Natural killer cell treated with Interleukin-12 subunit alpha and Interleukin-12 subunit beta and Interleukin-15 and Interleukin-18, amount 100 ng/mL, for 72 hours (primary cell): ENCODE data around the gene GBA3. TPM values are rescaled to one million over a fixed set of nuclear protein-coding genes. Genes with fewer than 3 reads are reported as not detected.

Source experiments
- ATAC-seq, 2 donors: fragments of 150-1000 bp; cut with Tn5 transposase in 1 of 2; sonication (Bioruptor Pico), chemical (Tn5 transposase) in 1 of 2; 2 replicates each; pipeline ENCODE4 v1.10.0; 2021
- DNase-seq: peaks from one replicate; pipeline ENCODE4 v3.0.0; 2022; ENCODE audit warnings: low spot score
- H3K27ac Mint-ChIP-seq, 2 donors: 1 replicate in 1 of 2; 2 replicates in 1 of 2; pipeline ENCODE4 v1.8.0; 2022; ENCODE audit warnings: mixed read lengths in 2 of 2, mild to moderate bottlenecking in 1 of 2, moderate library complexity in 1 of 2
- H3K27me3 Mint-ChIP-seq, 2 donors: 1 replicate in 1 of 2; 2 replicates in 1 of 2; pipeline ENCODE4 v1.8.0; 2022; ENCODE audit warnings: mixed read lengths in 2 of 2
- H3K36me3 Mint-ChIP-seq: one replicate; pipeline ENCODE4 v1.8.0; 2022; ENCODE audit warnings: mixed read lengths
- H3K4me1 Mint-ChIP-seq, 2 donors: 1 replicate in 1 of 2; 2 replicates in 1 of 2; pipeline ENCODE4 v1.8.0; 2022; ENCODE audit warnings: low read depth in 2 of 2, mixed read lengths in 2 of 2, mild to moderate bottlenecking in 1 of 2
- H3K4me3 Mint-ChIP-seq: one replicate; pipeline ENCODE4 v1.8.0; 2022; ENCODE audit warnings: mixed read lengths
- H3K9me3 Mint-ChIP-seq: 2 replicates; pipeline ENCODE4 v1.8.0; 2022; ENCODE audit warnings: mixed read lengths
- total RNA-seq, 2 donors: library from RNA; stranded (reverse); gene quantifications; one replicate each; pipeline ENCODE4 v1.2.3, GENCODE V29; 2022

The GBA3 gene
- total RNA-seq: under 1 TPM in 1 of 2 donors, not detected in 1; 0.29 TPM

DNA sequence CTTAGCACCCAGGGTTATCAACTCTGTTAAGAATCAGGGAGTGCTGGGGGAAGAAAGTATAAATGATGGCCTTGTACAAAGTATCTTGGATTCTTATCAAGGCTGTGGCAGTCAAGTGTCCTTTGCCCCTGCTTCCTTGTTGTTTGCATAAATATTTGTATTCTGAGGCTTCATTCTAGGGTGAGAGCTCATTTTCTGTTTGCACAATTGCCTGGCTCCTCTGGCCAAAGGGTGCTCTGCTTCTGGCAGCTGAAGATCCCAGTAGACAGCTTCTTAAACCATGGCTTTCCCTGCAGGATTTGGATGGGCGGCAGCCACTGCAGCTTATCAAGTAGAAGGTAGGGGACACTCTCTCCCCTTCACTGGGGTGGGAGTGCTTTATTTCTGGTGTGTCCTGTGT, at the start of gene GBA3:
GBA3 (plus strand) TSS at position 202 of the 400 bp plus-strand sequence.
- Mint-ChIP-seq H3K4me3 (no peak within 1 kb of the TSS), H3K4me1 (no peaks in the 10 kb centered on the region), H3K9me3 (no peaks in the 10 kb centered on the region), H3K27ac (no peak within 1 kb of the TSS), H3K27me3 (peaks cover 4 to 5% of the 10 kb centered on the region in 2 donors), H3K36me3 (no peaks in the 10 kb centered on the region)
- no peak for DNase-seq
- ATAC-seq: no peak

DNA sequence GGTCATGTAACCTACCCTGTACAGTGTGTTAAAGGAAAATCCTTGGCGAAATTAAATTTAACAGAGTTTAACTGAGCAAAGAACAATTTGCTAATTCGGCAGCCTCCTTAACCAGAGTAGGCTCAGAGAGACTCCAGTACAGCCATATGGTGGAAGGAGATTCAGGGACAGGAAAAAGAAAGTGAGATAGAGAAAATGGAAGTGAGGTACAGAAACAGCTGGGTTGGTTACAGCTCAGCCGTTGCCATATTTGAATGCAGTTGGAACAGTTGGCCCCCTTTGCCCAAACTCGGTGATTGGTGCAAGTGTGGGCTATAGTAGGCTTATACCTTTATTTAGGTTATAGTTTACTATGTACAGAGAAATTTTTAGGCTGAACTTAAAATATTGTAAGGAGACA, 48.8 kb upstream of the GBA3 start:
- ATAC-seq: no peak
- Mint-ChIP-seq H3K36me3 (peaks cover 5% of the 10 kb centered on the region), H3K27ac (no peak overlapping the region), H3K27me3 (peaks cover 7 to 8% of the 10 kb centered on the region in 2 donors), H3K9me3 (peaks cover 4% of the 10 kb centered on the region), H3K4me1 (no peaks in the 10 kb centered on the region), H3K4me3 (no peak overlapping the region)
- no peak for DNase-seq

GRCh38 chr4:22645481-22646182, 47.1 kb upstream of the GBA3 start:
- peaks cover 3% of the 10 kb centered on the region for H3K36me3 Mint-ChIP-seq
- ATAC-seq: no peak
- H3K27ac Mint-ChIP-seq: no peak overlapping the region
- peaks cover 3% of the 10 kb centered on the region for H3K9me3 Mint-ChIP-seq
- no peak for DNase-seq
- H3K4me1 Mint-ChIP-seq: no peaks in the 10 kb centered on the region
- H3K4me3 Mint-ChIP-seq: no peak overlapping the region
- H3K27me3 Mint-ChIP-seq: peaks cover 7 to 8% of the 10 kb centered on the region in 2 donors

DNA sequence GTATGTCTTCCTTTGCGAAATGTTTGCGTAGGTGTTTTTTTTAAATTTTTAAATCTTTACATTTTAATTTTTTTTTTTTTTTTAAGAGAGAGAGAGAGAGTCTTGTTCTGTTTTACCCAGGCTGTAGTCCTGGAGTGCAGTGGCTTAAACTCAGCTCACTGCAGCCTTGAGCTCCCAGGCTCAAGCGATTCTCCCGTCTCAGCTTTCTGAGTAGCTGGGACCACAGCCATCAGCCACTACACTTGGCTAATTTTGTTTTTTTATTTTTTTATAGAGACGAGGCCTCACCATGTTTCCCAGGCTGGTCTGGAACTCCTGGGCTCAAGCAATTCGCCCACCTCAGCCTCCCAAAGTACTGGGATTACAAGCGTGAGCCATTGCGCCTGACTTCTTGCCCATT, 43.7 kb upstream of the GBA3 start:
- Mint-ChIP-seq H3K4me3 (no peak overlapping the region), H3K27me3 (peaks cover 7 to 8% of the 10 kb centered on the region in 2 donors), H3K9me3 (no peaks in the 10 kb centered on the region), H3K27ac (no peak overlapping the region), H3K36me3 (no peaks in the 10 kb centered on the region), H3K4me1 (no peaks in the 10 kb centered on the region)
- DNase-seq (no peak), ATAC-seq (no peak)

GRCh38 chr4:22650771-22651170, 42.0 kb upstream of the GBA3 start:
- Mint-ChIP-seq H3K4me3 (no peak overlapping the region), H3K27ac (no peak overlapping the region), H3K9me3 (no peaks in the 10 kb centered on the region), H3K27me3 (peaks cover 7 to 8% of the 10 kb centered on the region in 2 donors), H3K4me1 (no peaks in the 10 kb centered on the region), H3K36me3 (no peaks in the 10 kb centered on the region)
- ATAC-seq (no peak), DNase-seq (no peak)

DNA sequence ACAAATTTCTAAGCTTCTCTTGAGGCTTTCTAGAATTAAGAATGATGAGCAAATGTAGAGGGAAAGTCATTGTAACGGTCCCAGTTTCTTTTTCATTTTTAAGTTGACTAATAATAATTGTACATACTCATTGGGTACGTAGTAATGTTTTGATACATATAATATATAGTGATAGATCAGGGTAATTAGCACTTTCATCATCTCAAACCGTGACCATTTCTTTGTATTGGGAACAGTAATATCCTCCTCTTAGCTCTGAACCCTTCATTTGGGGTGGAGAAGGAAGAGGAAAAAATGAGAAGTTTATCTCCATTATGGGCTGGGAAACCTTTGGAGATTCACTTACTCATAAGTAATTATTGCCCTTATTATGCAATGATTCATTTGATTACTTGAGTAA, 39.0 kb upstream of the GBA3 start:
- no peaks in the 10 kb centered on the region for H3K36me3 Mint-ChIP-seq
- no peak overlapping the region for H3K4me3 Mint-ChIP-seq
- H3K27ac Mint-ChIP-seq: no peak overlapping the region
- DNase-seq (no peak), ATAC-seq (no peak)
- peaks cover 0 to under 1% of the 10 kb centered on the region in 2 donors for H3K27me3 Mint-ChIP-seq
- H3K9me3 Mint-ChIP-seq: no peaks in the 10 kb centered on the region
- H3K4me1 Mint-ChIP-seq: no peaks in the 10 kb centered on the region

DNA sequence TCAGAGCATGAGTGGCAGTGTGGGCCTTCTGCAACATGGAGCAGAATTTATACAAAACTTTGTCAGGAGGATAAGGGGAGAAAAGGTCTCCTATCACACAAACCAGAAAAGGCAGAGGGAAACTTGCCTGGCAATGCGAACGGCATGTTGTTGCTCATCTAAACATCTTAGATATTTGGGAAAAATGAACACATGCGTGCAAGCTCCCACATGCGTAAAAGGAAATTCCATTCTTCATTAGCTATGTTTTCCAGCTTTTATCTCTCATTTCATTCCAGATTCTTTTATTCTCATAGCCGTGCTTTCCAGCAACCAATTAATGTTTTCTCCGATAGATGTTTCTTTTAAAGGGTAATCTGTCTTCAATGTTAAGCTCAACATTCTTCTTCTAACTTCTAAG, 31.3 kb upstream of the GBA3 start:
- H3K4me3 Mint-ChIP-seq: no peak overlapping the region
- H3K27me3 Mint-ChIP-seq: no peaks in the 10 kb centered on the region
- no peaks in the 10 kb centered on the region for H3K36me3 Mint-ChIP-seq
- no peaks in the 10 kb centered on the region for H3K4me1 Mint-ChIP-seq
- DNase-seq (no peak), ATAC-seq (no peak)
- H3K27ac Mint-ChIP-seq: no peak overlapping the region
- H3K9me3 Mint-ChIP-seq: no peaks in the 10 kb centered on the region

- ATAC-seq: no peak
- no peaks in the 10 kb centered on the region for H3K27me3 Mint-ChIP-seq
- H3K4me1 Mint-ChIP-seq: peaks cover 6 to 8% of the 10 kb centered on the region in 2 donors
- H3K9me3 Mint-ChIP-seq: no peaks in the 10 kb centered on the region
- H3K4me3 Mint-ChIP-seq: no peak overlapping the region
- H3K36me3 Mint-ChIP-seq: no peaks in the 10 kb centered on the region
- no peak for DNase-seq
- H3K27ac Mint-ChIP-seq: no peak overlapping the region
These were observed 25.3 kb upstream of the GBA3 start for GRCh38 chr4:22667332-22667940.

DNA sequence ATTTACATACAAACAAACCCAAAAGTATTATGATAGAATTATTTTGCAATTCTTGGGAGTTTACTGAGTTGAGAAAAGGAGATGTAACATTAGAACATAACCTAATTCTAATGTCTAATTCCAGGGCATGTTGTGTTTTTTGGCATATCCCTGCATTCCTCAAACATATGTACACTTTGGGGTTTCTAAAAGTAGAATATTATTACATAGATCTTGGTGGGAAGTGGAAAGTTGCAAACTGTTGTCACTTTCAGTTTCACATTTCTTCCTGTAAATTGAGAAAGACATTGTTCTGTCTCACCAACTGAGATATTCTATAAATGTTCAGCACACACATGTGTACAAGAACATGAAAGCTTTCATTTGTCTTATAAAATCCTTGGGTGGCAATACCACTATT, 24.4 kb upstream of the GBA3 start:
- no peaks in the 10 kb centered on the region for H3K36me3 Mint-ChIP-seq
- no peaks in the 10 kb centered on the region for H3K9me3 Mint-ChIP-seq
- no peaks in the 10 kb centered on the region for H3K27me3 Mint-ChIP-seq
- no peak overlapping the region for H3K27ac Mint-ChIP-seq
- H3K4me3 Mint-ChIP-seq: no peak overlapping the region
- DNase-seq: no peak
- ATAC-seq: no peak
- peaks cover 15% of the 10 kb centered on the region in 2 donors for H3K4me1 Mint-ChIP-seq

- Mint-ChIP-seq H3K27me3 (no peaks in the 10 kb centered on the region), H3K9me3 (no peaks in the 10 kb centered on the region)
These were observed 24.0 kb upstream of the GBA3 start for GRCh38 chr4:22668702-22669101.

GRCh38 chr4:22670956-22671355, 21.8 kb upstream of the GBA3 start:
- no peaks in the 10 kb centered on the region for H3K9me3 Mint-ChIP-seq
- no peak for ATAC-seq
- no peak overlapping the region for H3K4me3 Mint-ChIP-seq
- DNase-seq: no peak
- H3K27ac Mint-ChIP-seq: no peak overlapping the region
- peaks cover 15 to 20% of the 10 kb centered on the region in 2 donors for H3K4me1 Mint-ChIP-seq
- no peaks in the 10 kb centered on the region for H3K27me3 Mint-ChIP-seq
- no peaks in the 10 kb centered on the region for H3K36me3 Mint-ChIP-seq

More at GRCh38 chr4:22668702-22669101, 24.0 kb upstream of the GBA3 start:
- ATAC-seq (no peak), DNase-seq (no peak)
- H3K36me3 Mint-ChIP-seq: no peaks in the 10 kb centered on the region
- peaks cover 15% of the 10 kb centered on the region in 2 donors for H3K4me1 Mint-ChIP-seq
- no peak overlapping the region for H3K27ac Mint-ChIP-seq
- H3K4me3 Mint-ChIP-seq: no peak overlapping the region

DNA sequence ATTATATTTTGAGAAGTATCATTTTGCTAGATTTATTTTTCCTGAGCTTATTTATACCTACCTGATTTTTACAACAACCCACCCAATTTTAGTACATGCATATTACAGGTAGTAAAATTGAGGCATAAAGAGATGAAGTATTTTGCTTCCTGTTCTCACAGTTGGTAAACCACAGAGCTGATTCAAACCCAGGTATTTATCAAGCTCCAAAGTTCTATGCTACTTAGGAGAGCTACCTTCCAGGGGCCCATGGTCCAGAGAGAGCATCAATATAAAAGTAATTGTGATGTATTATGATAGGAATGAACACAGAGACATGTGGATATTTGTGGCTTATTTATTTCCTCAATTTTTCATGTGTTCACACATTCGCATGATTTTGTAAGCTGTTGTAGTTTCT, 20.2 kb upstream of the GBA3 start:
- H3K27ac Mint-ChIP-seq: no peak overlapping the region
- H3K4me1 Mint-ChIP-seq: peaks cover 15 to 20% of the 10 kb centered on the region in 2 donors
- H3K27me3 Mint-ChIP-seq: peaks cover 0 to 2% of the 10 kb centered on the region in 2 donors
- DNase-seq (no peak), ATAC-seq (no peak)
- peaks cover 4% of the 10 kb centered on the region for H3K36me3 Mint-ChIP-seq
- H3K9me3 Mint-ChIP-seq: no peaks in the 10 kb centered on the region
- H3K4me3 Mint-ChIP-seq: no peak overlapping the region

GRCh38 chr4:22672944-22673343, 19.8 kb upstream of the GBA3 start:
- no peaks in the 10 kb centered on the region for H3K9me3 Mint-ChIP-seq
- H3K27ac Mint-ChIP-seq: no peak overlapping the region
- DNase-seq: no peak
- peaks cover 4% of the 10 kb centered on the region for H3K36me3 Mint-ChIP-seq
- H3K27me3 Mint-ChIP-seq: peaks cover 0 to 4% of the 10 kb centered on the region in 2 donors
- H3K4me1 Mint-ChIP-seq: peaks cover 17 to 20% of the 10 kb centered on the region in 2 donors
- ATAC-seq: no peak
- no peak overlapping the region for H3K4me3 Mint-ChIP-seq

DNA sequence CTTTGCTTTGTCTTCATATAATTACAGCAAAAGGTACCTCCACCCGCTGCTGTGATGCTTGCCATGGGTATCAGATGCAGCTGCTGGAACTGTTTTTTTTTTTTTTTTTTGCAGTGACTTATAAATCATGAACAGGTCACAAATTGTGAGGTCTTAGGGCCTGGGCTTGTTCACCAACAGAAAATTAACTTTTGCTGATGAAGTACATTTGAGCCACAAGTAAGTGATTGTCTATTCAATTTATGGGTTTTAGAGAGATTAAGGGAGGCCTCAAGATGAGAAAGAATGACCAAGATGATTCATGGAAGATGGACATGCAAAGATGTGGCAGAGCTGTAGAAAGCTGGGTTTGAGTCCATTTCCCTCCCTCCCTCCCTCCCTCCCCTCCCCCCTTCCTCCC, 18.0 kb upstream of the GBA3 start:
- Mint-ChIP-seq H3K4me3 (no peak overlapping the region), H3K36me3 (peaks cover 4% of the 10 kb centered on the region), H3K9me3 (no peaks in the 10 kb centered on the region), H3K27me3 (peaks cover 0 to 4% of the 10 kb centered on the region in 2 donors), H3K27ac (no peak overlapping the region), H3K4me1 (peaks cover 12 to 13% of the 10 kb centered on the region in 2 donors)
- DNase-seq: no peak
- no peak for ATAC-seq
